ENCODE results near the gene KRT5.

The KRT5 gene

DNA sequence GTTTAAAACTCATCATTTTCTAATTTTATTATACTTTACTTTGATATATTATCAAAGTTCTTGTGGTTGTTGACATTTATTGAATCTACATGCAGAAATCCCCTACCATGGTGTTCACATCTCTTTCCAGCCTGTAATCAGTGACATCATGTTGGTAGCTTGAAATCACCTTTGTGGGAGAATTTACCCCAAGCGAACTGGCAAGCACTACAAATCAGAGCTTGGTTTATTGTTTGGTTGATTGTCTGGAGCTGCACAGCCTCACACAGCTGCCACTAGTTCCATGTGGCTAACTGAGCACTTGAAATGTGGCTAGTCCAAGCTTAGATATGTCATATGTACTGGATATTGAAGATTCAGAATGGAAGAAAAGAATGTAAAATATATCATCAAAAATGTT, 15.4 kb upstream of the KRT5 start:
- DNase-seq: no peak

DNA sequence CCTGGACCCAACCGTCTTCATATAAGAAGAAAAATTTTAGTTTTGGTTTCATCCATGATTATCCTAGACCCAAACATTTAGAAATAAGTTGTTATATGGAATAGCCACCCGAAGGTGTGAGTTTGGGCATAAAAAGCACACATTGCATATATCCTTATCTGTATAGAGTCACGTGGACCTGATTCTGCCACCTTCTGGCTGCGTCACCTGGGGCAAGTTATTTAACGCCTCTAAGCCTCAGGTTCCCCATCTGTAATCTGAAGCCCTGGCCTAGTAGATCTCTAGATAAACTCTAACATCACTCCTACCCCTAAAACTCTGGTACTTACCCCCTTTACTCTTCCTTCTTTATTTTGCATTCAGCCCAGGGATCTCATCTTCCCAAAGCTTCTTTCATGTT, 14.3 kb upstream of the KRT5 start:
- no peak for DNase-seq

DNA sequence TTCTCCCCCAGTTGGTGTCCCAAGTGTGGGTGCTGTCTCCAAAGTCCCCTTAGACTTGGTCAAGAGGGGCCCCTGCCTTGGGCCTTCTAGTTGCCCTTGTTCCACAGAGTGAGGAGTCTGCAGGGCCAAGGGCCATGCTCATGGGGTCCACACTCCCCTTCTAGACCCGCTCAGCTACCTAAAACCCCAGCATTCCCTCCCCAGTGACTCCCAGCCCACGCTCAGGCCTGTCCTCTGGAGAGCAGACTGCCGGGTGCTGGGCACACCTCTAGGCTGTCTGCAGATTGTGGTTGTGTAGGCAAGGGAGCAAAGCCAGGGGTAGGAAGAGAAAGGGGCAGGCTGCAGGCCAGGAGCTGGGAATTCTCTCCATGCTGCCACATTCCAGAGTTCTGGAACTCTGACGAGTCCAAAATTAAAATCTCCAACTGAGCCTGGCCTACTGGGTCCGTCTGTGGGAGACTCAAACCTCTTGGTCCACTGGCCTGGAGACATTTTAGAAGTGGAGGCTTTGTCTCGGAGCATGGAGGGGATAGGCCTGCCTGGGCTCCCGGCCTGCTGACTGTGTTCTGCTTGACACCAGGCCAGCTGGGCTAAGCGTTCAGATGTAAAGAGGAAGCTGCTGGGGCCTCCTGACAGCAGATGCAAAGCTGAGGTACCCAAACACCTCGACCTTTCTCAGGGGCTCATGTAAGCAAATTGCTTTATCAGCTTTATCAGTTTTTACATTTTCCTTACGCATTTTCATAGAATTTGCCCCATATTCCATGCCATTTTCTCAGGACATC, 13.7 kb upstream of the KRT5 start:
- no peak for DNase-seq

DNA sequence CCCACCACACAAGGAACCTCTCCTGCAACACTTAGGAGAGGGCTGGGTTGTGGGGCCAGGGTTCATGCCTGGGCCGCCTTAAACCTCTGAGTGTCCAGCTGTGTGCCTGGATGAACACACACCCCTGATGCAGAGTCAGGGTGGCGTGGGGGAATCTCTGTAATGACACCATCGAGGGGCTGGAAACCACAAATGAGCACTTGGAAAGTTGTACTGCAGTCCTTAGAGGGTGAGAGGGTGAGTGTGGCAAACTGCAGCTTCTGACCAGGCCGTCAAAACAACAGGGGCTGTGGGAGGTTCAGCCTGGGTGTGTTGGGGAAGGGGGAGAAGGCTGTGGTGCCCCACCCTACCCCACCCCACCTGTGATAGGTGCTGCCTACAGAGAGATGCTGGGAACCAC, 12.4 kb upstream of the KRT5 start:
- DNase-seq: no peak

DNA sequence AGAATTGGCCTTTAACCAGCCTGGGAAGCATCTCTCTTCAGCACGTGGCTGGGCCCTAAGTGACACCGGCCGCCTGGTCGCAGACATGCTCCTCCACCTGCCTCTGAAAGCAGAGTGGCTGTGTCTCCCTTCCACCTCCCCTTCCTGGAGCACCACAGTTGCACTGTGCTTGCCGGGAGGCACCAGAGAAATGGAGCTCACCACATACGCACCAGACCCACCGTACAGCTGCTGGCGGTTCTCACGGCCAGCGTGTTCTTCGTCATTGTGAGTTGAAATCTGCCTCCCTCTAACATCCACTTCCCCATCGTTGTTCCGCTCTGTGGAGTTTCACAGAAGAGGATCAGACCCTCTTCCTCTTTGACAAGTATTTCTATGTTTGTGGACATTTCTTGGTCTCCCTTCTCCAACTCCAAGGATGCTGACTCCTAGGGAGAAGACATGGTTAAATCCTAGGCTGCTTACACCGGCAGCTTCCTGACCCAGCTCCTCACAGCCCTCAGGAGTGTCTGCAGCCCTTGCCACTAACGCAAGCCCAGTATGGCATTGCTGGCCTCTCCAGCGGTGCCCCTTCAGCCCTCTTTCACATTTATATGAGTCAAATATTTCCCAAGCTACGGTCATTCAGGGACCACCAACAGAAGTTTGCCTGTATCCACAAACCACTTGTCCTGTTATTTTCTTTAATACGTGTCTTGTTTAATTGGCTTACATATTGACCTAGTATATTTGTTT, 11.5 kb upstream of the KRT5 start:
- no peak for DNase-seq

DNA sequence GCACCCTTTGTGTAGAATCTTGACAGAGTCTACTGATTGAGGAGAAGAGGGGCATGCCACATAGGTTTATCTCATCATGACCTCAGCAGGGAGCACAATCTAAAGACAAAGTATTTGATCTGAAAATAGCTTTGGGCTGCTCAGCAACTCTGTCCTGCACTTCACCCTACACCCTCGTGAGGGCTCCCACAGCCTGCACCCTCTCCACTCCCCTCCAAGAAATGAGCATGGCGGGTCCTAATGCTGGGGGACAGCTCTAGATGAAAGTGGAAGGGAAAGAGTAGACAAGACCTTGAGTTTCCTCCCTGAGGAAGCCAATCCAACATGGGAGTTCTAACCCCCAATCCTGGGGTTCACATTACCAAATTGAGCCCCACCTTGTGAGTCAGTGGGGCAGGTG, 10.7 kb upstream of the KRT5 start:
- no peak for DNase-seq

DNA sequence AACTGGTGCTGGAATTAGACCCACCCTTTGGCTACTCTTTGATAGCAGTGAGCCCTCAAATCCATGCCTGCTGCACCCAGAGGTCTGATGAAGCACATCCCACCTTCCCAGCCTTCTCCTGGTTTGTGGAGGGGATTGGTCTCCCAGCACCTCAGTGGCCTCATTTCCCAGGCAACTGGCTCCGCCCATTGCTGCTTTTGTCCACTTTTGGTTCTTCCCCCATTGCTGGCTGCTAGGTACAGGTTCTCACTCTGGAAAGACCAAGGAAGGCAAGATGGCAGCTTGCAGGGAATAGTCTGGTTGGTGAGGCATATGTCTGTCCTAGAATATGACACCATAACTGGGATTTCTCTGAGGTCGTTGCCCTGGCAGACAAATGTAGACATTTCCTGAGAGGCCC, 10.2 kb upstream of the KRT5 start:
- no peak for DNase-seq

DNA sequence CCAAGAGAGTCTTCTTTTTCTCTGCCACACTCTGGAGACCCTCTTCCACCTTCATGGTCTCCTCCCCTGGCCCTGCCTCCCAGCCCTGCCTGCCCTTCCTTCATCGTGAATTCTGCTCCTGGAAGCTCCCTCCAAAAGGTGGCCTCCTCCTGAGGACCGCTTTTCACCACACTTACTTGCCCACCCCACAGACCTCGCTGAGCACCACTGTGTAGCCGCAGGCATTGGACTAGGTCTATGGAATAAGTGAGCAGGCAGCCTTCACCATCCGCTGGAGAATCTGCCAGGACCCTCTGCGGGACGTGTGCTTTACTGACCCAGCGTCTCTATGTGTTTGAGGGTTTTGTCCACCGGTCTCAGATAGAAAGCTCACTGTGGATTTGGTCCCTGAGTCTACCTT, 9.7 kb upstream of the KRT5 start:
- no peak for DNase-seq

DNA sequence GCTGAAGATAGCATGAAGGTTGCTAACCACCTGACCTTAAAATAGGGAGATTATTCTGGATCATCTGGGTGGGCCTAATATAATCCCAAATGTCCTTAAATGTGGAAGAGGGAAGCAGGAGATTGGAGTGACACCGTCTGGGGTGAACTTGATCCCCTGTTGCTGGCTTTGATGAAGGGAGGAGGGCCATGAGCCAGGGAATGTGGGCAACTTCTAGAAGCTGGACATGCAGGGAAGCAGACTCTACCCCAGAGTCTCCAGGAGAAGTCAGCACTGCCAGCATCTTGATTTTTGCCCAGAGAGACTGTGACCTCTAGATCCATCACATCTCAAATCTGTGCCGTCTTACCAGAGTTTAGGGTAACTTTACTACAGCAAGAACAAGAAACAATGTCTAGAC, 9.2 kb upstream of the KRT5 start:
- DNase-seq: no peak

DNA sequence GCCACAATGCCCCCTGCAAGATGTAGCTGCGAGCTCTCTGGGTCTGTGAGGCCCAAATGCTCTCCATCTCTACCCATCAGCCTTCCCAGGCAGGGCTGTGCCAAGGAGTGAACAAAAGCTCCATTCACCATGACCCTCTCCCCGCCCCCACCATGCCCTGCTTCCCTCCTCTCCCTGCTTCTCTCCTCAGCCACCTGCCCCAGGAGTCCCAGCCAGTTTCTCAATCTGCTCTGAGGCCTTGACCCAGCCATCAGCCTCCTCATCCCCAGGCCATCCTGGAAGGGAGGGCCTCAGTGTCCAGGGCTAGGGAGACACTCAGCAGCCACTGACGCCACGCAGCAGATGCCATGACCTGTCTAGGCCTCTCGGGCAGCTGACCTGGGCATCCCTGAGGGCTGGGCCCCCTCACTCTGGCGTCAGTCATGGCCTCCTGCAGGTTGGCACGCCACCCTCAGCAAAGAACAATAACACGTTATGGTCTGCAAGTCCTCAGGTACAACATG, 8.5 kb upstream of the KRT5 start:
- no peak for DNase-seq

DNA sequence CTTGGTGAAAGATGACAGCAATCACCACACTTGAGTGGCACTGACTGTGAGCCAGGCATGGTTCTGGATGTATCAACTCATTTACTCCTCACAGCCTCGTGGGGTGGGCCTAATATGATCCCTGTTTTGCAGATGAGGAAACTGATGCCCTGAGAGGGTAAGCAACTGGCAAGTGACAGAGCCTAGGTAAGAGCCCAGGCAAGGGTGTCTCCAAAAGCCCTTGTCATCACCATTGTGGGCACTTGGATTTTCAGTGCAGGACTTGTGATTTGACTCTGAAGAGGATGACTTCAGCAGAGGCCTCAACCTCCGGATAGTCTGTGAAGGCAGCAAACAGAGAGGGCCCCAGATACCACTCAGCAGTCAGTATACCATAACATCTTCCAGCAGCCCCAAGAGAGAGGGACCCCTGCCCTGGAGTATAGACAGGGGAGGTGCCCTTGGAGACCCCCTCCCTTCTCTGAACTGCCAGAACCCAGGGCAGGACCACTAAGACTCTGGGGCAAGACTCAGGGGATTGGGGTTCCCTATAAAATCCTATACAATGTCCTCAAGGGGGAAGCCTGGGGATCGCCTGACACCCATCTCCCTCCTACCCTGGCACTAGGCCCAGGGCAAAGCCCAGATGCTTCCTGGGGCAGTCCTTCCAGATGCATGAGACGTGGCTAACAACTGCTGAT, 7.1 kb upstream of the KRT5 start:
- no peak for DNase-seq

DNA sequence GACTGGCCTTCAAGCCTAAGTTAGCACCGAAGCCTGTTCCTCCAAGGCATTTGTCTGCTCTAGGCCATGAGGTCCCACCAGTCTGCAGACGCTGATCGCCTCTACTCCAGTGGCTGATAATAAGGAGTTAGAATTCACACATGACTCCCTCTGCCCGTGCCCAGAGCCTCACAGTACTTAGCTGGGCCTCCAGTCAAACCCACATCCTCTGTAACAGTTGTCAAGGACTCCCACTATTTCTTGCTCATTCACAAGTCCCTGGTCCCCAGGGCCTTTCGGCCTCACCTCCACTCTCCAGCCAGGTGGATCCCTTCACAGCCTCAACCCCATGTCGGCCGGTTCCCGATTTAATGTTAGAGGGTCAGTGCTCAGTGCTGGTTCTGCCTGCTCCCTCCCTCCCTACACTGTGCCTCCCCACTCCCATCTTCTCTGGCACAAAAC, 6.3 kb upstream of the KRT5 start:
- DNase-seq: no peak

DNA sequence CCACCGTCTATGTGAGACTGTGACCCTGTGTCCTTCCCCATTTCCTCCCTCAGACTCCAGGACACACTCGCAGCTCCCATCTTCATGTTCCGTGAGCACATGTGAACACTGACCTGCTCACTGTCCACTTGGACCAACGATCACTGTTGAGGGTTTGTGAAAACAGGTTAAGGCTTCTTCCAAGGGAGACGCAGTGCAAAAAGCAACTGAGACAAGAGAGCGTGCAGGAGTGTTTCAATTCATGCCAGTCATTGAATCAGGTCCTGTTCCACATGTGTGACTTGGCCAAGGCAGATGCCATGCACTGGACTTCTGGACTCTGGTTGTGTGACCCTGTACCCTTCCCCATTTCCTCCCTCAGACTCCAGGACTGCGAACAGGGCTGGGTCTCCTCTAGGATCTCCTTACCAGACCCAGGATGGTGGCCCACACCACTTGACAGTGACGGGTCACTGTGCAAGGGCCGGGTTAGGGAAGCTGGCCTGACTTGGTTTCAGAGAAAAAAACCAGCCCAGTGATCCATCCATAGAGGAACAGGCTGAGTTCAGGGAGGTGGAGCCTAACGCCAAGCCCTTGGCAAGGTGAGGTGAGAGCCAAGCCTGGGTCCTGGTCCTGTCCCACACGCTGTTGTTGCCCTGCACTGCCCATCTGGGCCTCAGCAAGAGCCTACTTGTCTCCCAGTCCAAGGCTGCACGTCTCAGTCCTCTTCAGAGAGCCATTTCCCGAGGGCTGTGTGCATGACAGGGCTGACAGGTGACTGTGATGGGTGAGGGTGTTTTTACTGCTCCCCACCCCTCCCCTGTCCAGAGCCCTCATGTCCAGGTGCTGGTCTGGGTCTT, 5.7 kb upstream of the KRT5 start:
- DNase-seq: no peak

DNA sequence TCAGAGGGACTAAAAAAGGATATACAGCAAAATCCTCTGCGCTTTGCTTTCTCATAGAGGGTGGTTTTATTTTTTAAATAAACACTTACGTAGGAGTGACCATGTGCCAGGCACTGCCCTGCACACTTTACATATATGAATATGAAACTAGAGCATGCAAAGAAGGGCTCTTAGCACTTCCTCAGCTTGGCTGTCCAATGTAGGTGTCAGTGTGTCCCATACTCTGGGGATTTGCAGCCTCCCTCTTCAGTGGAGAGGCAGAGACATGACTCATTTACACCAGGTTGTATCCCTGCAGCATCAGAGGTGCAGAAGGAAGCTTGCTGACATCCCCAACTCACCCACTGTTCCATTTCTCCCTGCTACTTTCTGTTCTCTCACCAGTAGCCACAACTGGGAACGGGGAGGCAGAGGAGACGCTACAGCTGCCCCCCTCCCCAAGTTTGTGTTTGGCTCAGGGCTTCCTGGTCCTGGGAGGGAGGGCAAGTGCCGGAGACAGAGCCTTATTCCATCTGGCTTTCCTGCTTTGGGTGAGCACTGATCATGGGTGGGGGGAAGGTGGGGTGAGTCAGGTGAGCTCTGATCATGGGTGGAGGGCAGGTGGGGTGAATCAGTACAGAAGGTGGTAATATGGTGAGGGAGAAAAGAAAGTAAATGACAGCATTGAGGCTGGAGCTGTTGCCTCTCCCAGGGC, 4.9 kb upstream of the KRT5 start:
- DNase-seq: no peak

DNA sequence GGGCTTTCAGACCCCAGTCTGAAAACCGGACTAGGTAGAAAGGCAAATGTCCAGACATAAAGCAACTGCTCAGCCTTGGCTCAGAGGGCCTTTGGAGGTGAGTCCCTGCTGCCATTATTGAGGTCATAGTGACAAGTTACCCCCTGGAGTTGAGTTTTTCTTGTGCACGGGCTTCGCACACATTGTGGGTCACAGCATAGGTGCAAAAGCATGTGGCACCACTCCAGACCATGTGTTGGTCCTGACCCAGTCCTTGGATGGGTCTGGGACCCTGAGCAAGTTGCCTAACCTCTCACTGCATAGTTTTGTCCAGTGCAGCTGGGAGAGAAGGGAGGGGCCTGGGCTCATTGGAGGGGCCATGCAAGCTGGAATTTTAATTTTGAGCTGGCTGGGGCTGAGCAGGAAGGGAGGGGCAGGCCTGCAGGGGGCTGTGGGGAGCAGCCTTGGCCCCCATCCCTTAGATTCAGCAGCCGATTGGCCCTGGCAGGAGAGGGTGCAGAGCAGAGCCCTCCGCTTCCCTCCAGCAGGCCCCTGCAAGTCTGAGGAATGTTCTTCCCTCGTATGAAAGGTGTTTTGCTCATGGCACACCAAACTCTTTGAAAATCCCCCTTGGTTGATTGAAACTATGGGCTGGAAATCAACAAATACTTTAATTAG, 4.2 kb upstream of the KRT5 start:
- DNase-seq: no peak

DNA sequence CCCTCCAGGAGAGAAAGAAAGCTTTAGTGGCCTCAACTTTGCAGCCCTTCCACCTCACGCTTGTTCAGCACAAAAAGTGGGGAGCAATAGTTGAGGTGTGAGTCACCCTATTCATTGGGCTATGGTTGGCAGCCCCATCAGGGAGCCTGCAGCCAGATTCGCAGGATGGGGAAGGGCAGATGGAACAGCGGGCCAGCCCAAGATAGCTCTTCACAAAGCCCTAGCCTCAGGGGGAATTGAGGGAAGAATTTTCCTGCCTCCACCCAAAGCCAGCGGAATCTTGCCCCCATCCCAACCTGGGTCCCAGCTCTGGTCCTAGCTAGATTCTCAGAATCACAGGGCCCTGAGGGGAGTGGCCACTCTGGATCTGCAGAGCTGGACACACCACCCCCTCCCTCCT, 3.6 kb upstream of the KRT5 start:
- DNase-seq: no peak

DNA sequence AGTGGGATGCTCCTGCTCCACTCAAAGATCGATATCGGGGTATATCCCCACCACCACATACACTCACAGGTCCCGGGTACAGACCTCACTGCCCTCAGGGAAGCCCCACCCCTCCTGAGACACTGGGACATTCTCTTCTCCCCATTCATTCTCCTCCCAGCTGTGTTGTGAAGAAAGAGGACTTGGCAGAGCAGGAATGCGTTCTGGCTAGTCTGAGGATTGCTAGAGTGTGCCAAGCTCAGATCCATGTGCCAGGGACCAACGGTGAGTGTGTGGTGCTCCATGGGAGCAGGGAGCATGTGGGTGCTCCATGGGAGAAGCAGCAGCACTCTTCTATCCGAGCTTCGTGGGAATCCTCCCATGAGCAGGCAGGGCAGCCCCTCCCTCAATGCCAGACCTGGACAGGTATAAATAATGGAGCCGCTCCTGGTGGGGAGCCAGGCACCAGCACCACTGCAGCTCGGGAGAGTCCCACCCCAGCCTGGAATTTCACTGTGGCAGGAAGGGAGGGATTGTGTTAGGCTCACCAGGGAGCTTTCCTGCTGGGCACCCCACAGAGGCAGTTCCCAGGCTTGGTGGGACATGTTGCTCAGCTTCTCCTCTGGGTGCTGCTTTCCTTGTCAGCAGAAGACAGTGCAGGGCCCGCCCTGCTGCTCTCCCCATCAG, 2.3 kb upstream of the KRT5 start:
- DNase-seq: no peak

DNA sequence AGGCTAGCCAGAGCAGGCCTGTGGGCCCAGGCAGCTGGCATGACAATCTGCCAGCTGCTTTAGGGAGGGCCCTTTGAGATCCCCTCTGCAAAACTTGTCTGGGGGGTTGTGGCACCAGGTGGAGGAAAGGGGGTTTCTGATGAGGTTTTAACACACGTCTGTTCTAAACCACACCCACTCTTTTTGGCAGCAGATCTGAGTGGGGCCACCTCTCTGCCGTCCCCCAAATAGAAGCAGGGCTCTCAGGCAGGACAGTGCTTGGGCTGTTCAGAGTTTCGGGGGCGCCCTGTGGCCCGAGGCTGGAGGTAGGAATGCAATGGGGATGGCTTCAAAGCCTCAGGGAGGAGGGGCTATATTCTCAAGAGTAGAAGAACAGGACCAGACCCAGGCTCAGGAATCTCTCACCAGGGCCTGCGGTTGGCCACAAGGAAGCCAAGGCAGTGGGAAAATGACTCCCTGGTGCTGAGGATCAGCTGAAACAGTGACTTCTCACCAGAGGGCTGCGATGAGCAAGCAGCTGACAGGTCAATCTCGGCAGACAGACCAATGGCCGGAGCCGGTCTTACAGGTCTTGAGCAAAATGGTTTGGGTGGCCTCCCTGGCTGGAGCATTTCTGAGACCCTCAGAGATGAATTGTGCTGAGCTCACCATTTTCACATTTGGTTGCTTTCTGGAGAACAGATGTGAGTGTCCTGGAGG, 1.5 kb upstream of the KRT5 start:
- DNase-seq: no peak

DNA sequence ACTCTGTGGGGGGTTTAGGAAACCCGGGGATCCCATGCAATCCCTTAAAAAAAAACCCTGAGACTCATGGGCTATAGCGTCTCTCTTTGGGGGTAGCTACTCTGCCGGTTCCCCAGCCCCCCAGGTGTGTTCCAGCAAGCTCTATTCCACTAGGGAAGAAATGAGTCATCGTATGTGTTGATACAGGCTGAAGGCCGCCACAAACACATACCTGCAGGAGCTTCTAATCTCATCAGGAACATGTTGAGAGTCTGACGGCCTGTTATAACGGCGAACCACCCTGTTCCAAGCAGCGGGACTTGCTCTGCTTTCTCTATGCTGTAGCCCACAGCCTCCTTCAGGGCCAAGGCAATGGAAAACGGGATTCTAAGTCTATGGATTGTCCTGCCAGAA, 977 bp upstream of the KRT5 start:
- DNase-seq: no peak

DNA sequence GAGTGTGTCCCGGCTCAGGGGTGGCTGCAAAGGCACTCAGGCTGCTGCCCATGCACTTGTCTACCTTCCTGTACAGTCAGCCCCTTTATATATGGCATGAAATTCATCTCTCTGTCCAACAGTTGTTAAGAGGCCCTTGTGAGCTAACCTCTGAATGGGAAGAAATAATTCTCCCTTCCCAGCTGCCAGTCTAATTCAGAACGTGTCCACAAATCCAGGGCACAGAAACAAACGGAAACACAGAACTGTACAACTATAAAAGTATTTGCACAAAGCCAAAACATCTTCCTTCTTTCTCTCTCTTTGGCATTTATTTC, 849 bp downstream of the KRT5 start:
- DNase-seq: no peak
